BLaER1 (cell line): Measurements from ENCODE around the gene HIP1R.

Source experiments
- H3K27ac ChIP-seq: shearing (Covaris generic); formaldehyde crosslinking; 2 replicates; pipeline ENCODE4 v1.8.1; 2022
- H3K27me3 ChIP-seq: shearing (Covaris generic); formaldehyde crosslinking; 2 replicates; pipeline ENCODE4 v1.8.1; 2022
- H3K36me3 ChIP-seq: shearing (Covaris generic); formaldehyde crosslinking; 2 replicates; pipeline ENCODE4 v1.8.1; 2022
- H3K4me1 ChIP-seq: shearing (Covaris generic); formaldehyde crosslinking; 2 replicates; pipeline ENCODE4 v1.8.1; 2022
- H3K4me2 ChIP-seq: shearing (Covaris generic); formaldehyde crosslinking; 2 replicates; pipeline ENCODE4 v1.8.1; 2022
- H3K4me3 ChIP-seq: shearing (Covaris generic); formaldehyde crosslinking; 2 replicates; pipeline ENCODE4 v1.8.1; 2022
- H3K9ac ChIP-seq: shearing (Covaris generic); formaldehyde crosslinking; 2 replicates; pipeline ENCODE4 v1.8.1; 2022
- H3K9me3 ChIP-seq: shearing (Covaris generic); formaldehyde crosslinking; 2 replicates; pipeline ENCODE4 v1.8.1; 2022
- H4K20me1 ChIP-seq: shearing (Covaris generic); formaldehyde crosslinking; 2 replicates; pipeline ENCODE4 v1.8.1; 2022
- Cebpa-rat ChIP-seq: shearing (Covaris generic); IDR thresholded peaks from 2 replicates; pipeline ENCODE4 v1.8.1; 2022

The HIP1R gene

GRCh38 chr12:122859303-122860039 lies 24.2 kb downstream of the HIP1R start:
- Histone ChIP-seq H3K36me3 (peaks cover 73% of the 10 kb centered on the region), H3K9me3 (no peaks in the 10 kb centered on the region), H3K4me1 (peaks cover 79% of the 10 kb centered on the region), H3K27me3 (no peaks in the 10 kb centered on the region), H3K27ac (peak overlapping the region; percentile 23; the same call in 1 of the 2 replicates), H3K9ac (no peak overlapping the region), H3K4me3 (no peak overlapping the region), H3K4me2 (peak overlapping the region; percentile 91; the same call in 1 of the 2 replicates), H4K20me1 (peaks cover 81% of the 10 kb centered on the region)
- TF ChIP-seq Cebpa-rat, result no peak

- Histone ChIP-seq H3K27me3 (no peaks in the 10 kb centered on the region), H3K9me3 (no peaks in the 10 kb centered on the region), H3K4me3 (no peak overlapping the region), H3K4me2 (peak overlapping the region; percentile 91), H3K4me1 (peaks cover 79% of the 10 kb centered on the region), H3K36me3 (peaks cover 73% of the 10 kb centered on the region), H3K27ac (peak overlapping the region; percentile 77), H3K9ac (no peak overlapping the region; the same call in 1 of the 2 replicates), H4K20me1 (peaks cover 81% of the 10 kb centered on the region)
- TF ChIP-seq Cebpa-rat, result no peak
Measured at GRCh38 chr12:122860040-122860853, 25.0 kb downstream of the HIP1R start.

- Histone ChIP-seq H3K27ac (peak overlapping the region; percentile 77), H3K4me3 (no peak overlapping the region), H3K36me3 (peaks cover 69% of the 10 kb centered on the region), H4K20me1 (peaks cover 81% of the 10 kb centered on the region), H3K27me3 (no peaks in the 10 kb centered on the region), H3K9ac (peak overlapping the region; percentile 38; the same call in 1 of the 2 replicates), H3K9me3 (no peaks in the 10 kb centered on the region), H3K4me2 (peak overlapping the region; percentile 91), H3K4me1 (peaks cover 79% of the 10 kb centered on the region)
- no peak for TF ChIP-seq Cebpa-rat
Measured at GRCh38 chr12:122860854-122861586, 25.8 kb downstream of the HIP1R start.

GRCh38 chr12:122861587-122861970 lies 26.3 kb downstream of the HIP1R start:
- H3K9ac ChIP-seq, result peak overlapping the region; percentile 32; the same call in 1 of the 2 replicates
- no peaks in the 10 kb centered on the region for H3K27me3 ChIP-seq
- H3K27ac ChIP-seq, result peak overlapping the region; percentile 77
- H3K9me3 ChIP-seq, result no peaks in the 10 kb centered on the region
- H3K4me2 ChIP-seq, result peak overlapping the region; percentile 91
- H3K4me1 ChIP-seq, result peaks cover 79% of the 10 kb centered on the region
- no peak for TF ChIP-seq Cebpa-rat
- no peak overlapping the region for H3K4me3 ChIP-seq
- H4K20me1 ChIP-seq, result peaks cover 81% of the 10 kb centered on the region
- peaks cover 66% of the 10 kb centered on the region for H3K36me3 ChIP-seq

GRCh38 chr12:122862110-122862634 lies 26.9 kb downstream of the HIP1R start:
- Histone ChIP-seq H3K9me3 (no peaks in the 10 kb centered on the region), H3K27ac (peak overlapping the region; percentile 77)
- TF ChIP-seq Cebpa-rat, result no peak

GRCh38 chr12:122862872-122863701 lies 27.8 kb downstream of the HIP1R start:
- H3K27ac ChIP-seq, result peak overlapping the region; percentile 77
- peaks cover 92% of the 10 kb centered on the region for H3K4me1 ChIP-seq

More at GRCh38 chr12:122862110-122862634, 26.9 kb downstream of the HIP1R start:
- Histone ChIP-seq H3K9ac (peak overlapping the region; percentile 32; the same call in 1 of the 2 replicates), H3K4me1 (peaks cover 83% of the 10 kb centered on the region), H3K4me2 (peak overlapping the region; percentile 91), H3K36me3 (peaks cover 65% of the 10 kb centered on the region), H3K4me3 (no peak overlapping the region), H3K27me3 (no peaks in the 10 kb centered on the region), H4K20me1 (peaks cover 86% of the 10 kb centered on the region)

GRCh38 chr12:122864894-122865253 lies 29.6 kb downstream of the HIP1R start:
- no peaks in the 10 kb centered on the region for H3K27me3 ChIP-seq
- no peak overlapping the region for H3K4me3 ChIP-seq
- peaks cover 60% of the 10 kb centered on the region for H3K36me3 ChIP-seq
- peak overlapping the region; percentile 69 for H3K9ac ChIP-seq
- H4K20me1 ChIP-seq, result peaks cover 74% of the 10 kb centered on the region
- no peak for TF ChIP-seq Cebpa-rat
- H3K4me2 ChIP-seq, result peak overlapping the region; percentile 94
- peak overlapping the region; percentile 80 for H3K27ac ChIP-seq
- H3K4me1 ChIP-seq, result peaks cover 100% of the 10 kb centered on the region
- no peaks in the 10 kb centered on the region for H3K9me3 ChIP-seq

More at GRCh38 chr12:122862872-122863701, 27.8 kb downstream of the HIP1R start:
- TF ChIP-seq Cebpa-rat, result no peak
- Histone ChIP-seq H4K20me1 (peaks cover 84% of the 10 kb centered on the region), H3K27me3 (no peaks in the 10 kb centered on the region), H3K4me2 (peak overlapping the region; percentile 91), H3K36me3 (peaks cover 60% of the 10 kb centered on the region), H3K9me3 (no peaks in the 10 kb centered on the region), H3K4me3 (0 out of 2 replicates have a peak overlapping the region, but pooled peaks have one; percentile 16), H3K9ac (peak overlapping the region; percentile 71)

- Histone ChIP-seq H3K4me3 (peak overlapping the region; percentile 16; the same call in 1 of the 2 replicates), H3K36me3 (peaks cover 62% of the 10 kb centered on the region), H3K9me3 (no peaks in the 10 kb centered on the region), H4K20me1 (peaks cover 67% of the 10 kb centered on the region), H3K9ac (peak overlapping the region; percentile 69), H3K27ac (peak overlapping the region; percentile 80), H3K4me2 (peak overlapping the region; percentile 94), H3K4me1 (peaks cover 100% of the 10 kb centered on the region), H3K27me3 (no peaks in the 10 kb centered on the region)
- TF ChIP-seq Cebpa-rat, result no peak
Measured at GRCh38 chr12:122865268-122866231, 30.3 kb downstream of the HIP1R start.
